GM12874 (cell line): ENCODE results near the gene RFWD3.

ENCODE experiments used
- CTCF ChIP-seq: IDR thresholded peaks from 2 replicates; pipeline ENCODE4 v1.5.1; 2011; ENCODE audit warnings: low read depth, mild to moderate bottlenecking, control low read depth, low read length, moderate library complexity; ENCODE audit not compliant: insufficient read depth

RFWD3 gene

DNA sequence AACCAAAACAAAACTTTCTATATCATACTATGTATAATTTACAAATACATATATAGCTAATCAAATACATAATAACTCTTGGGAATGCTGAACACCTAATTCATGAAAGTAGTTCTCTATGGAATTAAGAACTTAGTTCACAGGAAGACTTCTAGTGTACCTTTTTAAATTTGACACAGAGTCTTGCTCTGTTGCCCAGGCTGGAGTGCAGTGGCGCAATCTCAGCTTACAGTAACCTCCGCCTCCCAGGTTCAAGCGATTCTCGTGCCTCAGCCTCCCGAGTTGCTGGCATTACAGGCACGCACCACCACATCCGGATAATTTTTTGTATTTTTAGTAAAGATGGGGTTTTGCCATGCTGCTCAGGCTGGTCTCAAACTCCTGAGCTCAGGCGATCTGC is 24.7 kb downstream of the RFWD3 start:
- no peak for TF ChIP-seq CTCF

GRCh38 chr16:74637742-74638453 is 28.8 kb downstream of the RFWD3 start:
- no peak for TF ChIP-seq CTCF

DNA sequence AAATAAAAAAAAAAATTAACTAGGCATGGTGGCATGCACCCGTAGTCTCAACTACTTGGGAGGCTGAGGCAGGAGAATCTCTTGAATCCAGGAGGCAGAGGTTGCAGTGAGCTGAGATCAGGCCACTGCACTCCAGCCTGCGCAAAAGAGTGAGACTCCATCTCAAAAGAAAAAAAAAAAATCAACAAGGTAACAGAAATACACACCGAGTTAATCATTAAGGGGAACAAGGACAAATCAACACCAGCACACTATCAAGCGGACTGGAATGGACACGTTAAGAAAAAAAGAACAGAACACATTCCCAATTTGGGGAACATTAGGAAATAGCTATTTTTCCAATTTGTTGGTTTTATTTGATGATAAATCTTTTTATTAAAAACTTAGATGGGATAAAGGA is 31.4 kb downstream of the RFWD3 start:
- no peak for TF ChIP-seq CTCF

GRCh38 chr16:74633686-74634085 is 33.0 kb downstream of the RFWD3 start:
- TF ChIP-seq CTCF: no peak

- no peak for TF ChIP-seq CTCF
Observed at GRCh38 chr16:74627506-74628220, 39.0 kb downstream of the RFWD3 start.

GRCh38 chr16:74626741-74627416 is 39.8 kb downstream of the RFWD3 start:
- TF ChIP-seq CTCF: no peak

GRCh38 chr16:74625500-74626350 is 41.0 kb downstream of the RFWD3 start:
- no peak for TF ChIP-seq CTCF
